Mesothelial cell of epicardium (in vitro differentiated cells): ENCODE data around the gene RFXAP. TPM values are rescaled to one million over a fixed set of nuclear protein-coding genes. Genes with fewer than 3 reads are reported as not detected.

ENCODE experiments used
- DNase-seq, 2 experiments: peaks; one replicate each; pipeline ENCODE4 v3.0.0; 2021; ENCODE audit warnings: low spot score in 2 of 2; ENCODE audit not compliant: unreplicated experiment in 2 of 2
- H3K27ac Mint-ChIP-seq: 2 replicates; pipeline ENCODE4 v1.8.0; 2021; ENCODE audit warnings: mixed read lengths
- H3K27me3 Mint-ChIP-seq: 2 replicates; pipeline ENCODE4 v1.8.0; 2021; ENCODE audit warnings: low read depth, mixed read lengths
- H3K36me3 Mint-ChIP-seq: 2 replicates; pipeline ENCODE4 v1.8.0; 2021; ENCODE audit warnings: mixed read lengths
- H3K4me1 Mint-ChIP-seq: 2 replicates; pipeline ENCODE4 v1.8.0; 2021; ENCODE audit warnings: mixed read lengths
- H3K4me3 Mint-ChIP-seq: 2 replicates; pipeline ENCODE4 v1.8.0; 2021; ENCODE audit warnings: mild to moderate bottlenecking, moderate library complexity, mixed read lengths
- H3K9me3 Mint-ChIP-seq: 2 replicates; pipeline ENCODE4 v1.8.0; 2021; ENCODE audit warnings: mixed read lengths
- total RNA-seq: library from RNA; stranded (reverse); gene quantifications from 3 replicates; pipeline ENCODE4 v1.2.1, GENCODE V29; 2021
- TF ChIP-seq, protein P1 (sequence below): fragments of 200-600 bp; sonication (generic); IDR thresholded peaks from one replicate; pipeline ENCODE4 v1.5.0; 2021; ENCODE audit warnings: antibody characterized with exemption; ENCODE audit not compliant: unreplicated experiment

RFXAP gene
- total RNA-seq, 1 donor from 2014 or later = 14.0 TPM

DNA sequence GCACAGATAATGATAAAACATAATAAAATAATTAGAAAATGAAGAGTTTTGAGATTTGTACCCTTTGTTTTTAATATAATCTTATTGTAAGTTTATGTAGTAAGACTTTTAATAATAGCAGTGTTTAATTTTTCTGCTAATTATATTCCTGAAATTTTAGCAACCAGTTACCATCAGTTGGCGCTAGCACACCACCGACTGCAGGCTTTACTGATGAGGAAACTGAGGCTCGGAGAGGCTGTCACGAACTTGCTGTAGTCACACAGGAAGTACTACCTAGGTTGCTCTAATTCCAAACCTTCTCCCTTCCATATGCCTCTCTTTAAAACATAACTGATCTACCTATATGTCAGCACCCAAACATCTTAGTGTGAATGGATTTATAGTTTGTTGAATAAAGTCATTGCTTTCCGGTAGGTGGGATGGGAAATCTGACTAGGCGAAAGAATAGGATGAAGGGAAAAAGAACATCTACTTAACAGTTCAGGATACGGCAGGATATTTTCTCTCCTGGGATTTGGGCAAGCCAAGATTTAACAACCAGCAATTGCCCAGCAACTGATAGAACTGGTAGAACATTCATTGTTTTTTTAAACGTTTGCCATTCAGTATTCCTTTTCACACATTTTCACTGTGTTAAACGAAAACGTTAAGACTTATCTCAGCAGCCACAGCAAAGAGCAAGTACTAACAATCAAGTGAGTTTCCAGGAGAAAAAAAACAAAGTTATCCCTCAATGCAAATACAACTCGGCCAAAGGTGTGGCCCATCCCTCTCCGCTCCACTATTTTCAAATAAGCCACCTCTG is 822 bp upstream of the RFXAP start:
- Mint-ChIP-seq H3K4me1 (peaks cover 56% of the 10 kb centered on the region), H3K4me3 (peak overlapping the region; percentile 81), H3K9me3 (no peaks in the 10 kb centered on the region), H3K27ac (peak overlapping the region; percentile 47), H3K27me3 (no peaks in the 10 kb centered on the region), H3K36me3 (no peaks in the 10 kb centered on the region)
- TF ChIP-seq, protein P1, sequence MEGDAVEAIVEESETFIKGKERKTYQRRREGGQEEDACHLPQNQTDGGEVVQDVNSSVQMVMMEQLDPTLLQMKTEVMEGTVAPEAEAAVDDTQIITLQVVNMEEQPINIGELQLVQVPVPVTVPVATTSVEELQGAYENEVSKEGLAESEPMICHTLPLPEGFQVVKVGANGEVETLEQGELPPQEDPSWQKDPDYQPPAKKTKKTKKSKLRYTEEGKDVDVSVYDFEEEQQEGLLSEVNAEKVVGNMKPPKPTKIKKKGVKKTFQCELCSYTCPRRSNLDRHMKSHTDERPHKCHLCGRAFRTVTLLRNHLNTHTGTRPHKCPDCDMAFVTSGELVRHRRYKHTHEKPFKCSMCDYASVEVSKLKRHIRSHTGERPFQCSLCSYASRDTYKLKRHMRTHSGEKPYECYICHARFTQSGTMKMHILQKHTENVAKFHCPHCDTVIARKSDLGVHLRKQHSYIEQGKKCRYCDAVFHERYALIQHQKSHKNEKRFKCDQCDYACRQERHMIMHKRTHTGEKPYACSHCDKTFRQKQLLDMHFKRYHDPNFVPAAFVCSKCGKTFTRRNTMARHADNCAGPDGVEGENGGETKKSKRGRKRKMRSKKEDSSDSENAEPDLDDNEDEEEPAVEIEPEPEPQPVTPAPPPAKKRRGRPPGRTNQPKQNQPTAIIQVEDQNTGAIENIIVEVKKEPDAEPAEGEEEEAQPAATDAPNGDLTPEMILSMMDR = no peak
- DNase-seq = no peak

GRCh38 chr13:36819739-36820090 is 693 bp downstream of the RFXAP start:
- Mint-ChIP-seq H3K4me3 (peak overlapping the region; percentile 81), H3K9me3 (no peaks in the 10 kb centered on the region), H3K36me3 (no peaks in the 10 kb centered on the region), H3K27ac (peak overlapping the region; percentile 92), H3K27me3 (no peaks in the 10 kb centered on the region), H3K4me1 (peaks cover 44% of the 10 kb centered on the region)
- DNase-seq = peak in 1 of 2 experiments; percentile 63
- TF ChIP-seq, protein P1 = no peak

GRCh38 chr13:36820222-36820621 is 1.2 kb downstream of the RFXAP start:
- H3K4me3 Mint-ChIP-seq = peak overlapping the region; percentile 81
- no peaks in the 10 kb centered on the region for H3K9me3 Mint-ChIP-seq
- no peak for DNase-seq
- H3K4me1 Mint-ChIP-seq = peaks cover 44% of the 10 kb centered on the region
- H3K27ac Mint-ChIP-seq = peak overlapping the region; percentile 92
- no peaks in the 10 kb centered on the region for H3K27me3 Mint-ChIP-seq
- TF ChIP-seq, protein P1 = no peak
- H3K36me3 Mint-ChIP-seq = no peaks in the 10 kb centered on the region

- TF ChIP-seq, protein P1 = no peak
These were observed 3.8 kb downstream of the RFXAP start for GRCh38 chr13:36822785-36823184.

GRCh38 chr13:36829753-36830152 is 10.7 kb downstream of the RFXAP start:
- peaks cover 5% of the 10 kb centered on the region for H3K4me1 Mint-ChIP-seq
- no peaks in the 10 kb centered on the region for H3K27me3 Mint-ChIP-seq
- no peak for DNase-seq
- H3K36me3 Mint-ChIP-seq = no peaks in the 10 kb centered on the region
- no peaks in the 10 kb centered on the region for H3K9me3 Mint-ChIP-seq
- no peak overlapping the region for H3K4me3 Mint-ChIP-seq
- TF ChIP-seq, protein P1 = no peak
- no peak overlapping the region for H3K27ac Mint-ChIP-seq

More at GRCh38 chr13:36822785-36823184, 3.8 kb downstream of the RFXAP start:
- Mint-ChIP-seq H3K9me3 (no peaks in the 10 kb centered on the region), H3K27me3 (no peaks in the 10 kb centered on the region), H3K36me3 (no peaks in the 10 kb centered on the region), H3K4me1 (peaks cover 37% of the 10 kb centered on the region), H3K4me3 (no peak overlapping the region), H3K27ac (no peak overlapping the region)
- no peak for DNase-seq
